GM12801 (cell line): ENCODE measurements around the gene TTC32.

Source experiments
- TF ChIP-seq, protein P1 (sequence below): IDR thresholded peaks from one replicate; pipeline ENCODE4 v1.5.1; 2011; ENCODE audit warnings: control low read depth; ENCODE audit not compliant: insufficient read length; ENCODE audit errors: extremely low read depth

Gene TTC32

DNA sequence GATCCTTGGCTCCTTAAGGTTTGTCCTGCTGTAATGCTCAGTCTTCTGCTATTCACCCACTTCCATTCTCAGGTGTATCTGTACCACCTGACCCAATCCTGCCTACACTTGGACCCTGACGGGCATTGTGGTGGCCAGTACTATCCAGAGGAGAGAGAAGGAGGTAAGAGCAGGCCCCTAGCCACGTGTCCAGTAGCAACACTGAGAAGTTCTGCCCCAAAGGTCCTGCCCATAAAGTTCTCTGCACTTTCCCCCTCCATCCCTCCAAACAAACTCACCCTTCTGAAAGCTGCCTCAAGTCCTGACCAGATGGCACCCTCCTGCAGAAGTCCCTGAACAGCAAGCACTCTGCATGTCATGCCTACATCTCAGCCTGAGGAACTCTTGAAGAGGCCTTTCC is 18.3 kb downstream of the TTC32 start:
- TF ChIP-seq, protein P1, sequence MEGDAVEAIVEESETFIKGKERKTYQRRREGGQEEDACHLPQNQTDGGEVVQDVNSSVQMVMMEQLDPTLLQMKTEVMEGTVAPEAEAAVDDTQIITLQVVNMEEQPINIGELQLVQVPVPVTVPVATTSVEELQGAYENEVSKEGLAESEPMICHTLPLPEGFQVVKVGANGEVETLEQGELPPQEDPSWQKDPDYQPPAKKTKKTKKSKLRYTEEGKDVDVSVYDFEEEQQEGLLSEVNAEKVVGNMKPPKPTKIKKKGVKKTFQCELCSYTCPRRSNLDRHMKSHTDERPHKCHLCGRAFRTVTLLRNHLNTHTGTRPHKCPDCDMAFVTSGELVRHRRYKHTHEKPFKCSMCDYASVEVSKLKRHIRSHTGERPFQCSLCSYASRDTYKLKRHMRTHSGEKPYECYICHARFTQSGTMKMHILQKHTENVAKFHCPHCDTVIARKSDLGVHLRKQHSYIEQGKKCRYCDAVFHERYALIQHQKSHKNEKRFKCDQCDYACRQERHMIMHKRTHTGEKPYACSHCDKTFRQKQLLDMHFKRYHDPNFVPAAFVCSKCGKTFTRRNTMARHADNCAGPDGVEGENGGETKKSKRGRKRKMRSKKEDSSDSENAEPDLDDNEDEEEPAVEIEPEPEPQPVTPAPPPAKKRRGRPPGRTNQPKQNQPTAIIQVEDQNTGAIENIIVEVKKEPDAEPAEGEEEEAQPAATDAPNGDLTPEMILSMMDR: no peak

DNA sequence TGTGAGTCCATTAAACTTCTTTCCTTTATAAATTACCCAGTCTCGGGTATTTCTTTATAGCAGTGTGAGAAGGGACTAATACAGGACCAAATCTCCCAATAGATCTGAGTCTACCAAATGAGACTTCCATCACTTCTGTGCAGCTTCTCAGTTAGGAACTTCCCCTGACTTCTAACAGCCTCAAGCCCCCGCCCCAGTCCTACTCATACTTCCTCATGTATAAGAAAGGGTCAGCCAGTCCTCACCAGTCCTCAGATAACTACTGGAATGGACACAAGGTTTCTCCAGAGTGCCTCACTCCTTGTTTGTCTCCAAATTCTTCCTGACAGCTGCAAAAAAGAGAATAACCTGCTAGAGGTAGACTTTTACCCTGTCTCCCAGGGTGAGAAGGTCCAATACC is 19.5 kb downstream of the TTC32 start:
- TF ChIP-seq, protein P1: no peak

DNA sequence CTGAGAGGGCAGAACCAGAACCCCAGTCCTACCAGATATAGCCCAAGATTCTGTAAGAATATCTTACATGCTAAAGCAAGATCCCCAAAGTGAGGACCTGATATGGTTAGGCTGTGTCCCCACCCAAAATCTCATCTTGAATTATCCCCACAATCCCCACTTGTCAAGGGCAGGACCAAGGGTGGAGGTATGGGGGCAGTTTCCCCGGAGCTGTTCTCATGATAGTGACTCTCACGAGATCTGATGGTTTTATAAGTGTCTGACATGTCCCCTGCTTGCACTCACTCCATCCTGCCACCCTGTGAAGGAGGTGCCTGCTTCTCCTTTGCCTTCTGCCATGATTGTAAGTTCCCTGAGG is 19.9 kb downstream of the TTC32 start:
- TF ChIP-seq, protein P1: no peak

DNA sequence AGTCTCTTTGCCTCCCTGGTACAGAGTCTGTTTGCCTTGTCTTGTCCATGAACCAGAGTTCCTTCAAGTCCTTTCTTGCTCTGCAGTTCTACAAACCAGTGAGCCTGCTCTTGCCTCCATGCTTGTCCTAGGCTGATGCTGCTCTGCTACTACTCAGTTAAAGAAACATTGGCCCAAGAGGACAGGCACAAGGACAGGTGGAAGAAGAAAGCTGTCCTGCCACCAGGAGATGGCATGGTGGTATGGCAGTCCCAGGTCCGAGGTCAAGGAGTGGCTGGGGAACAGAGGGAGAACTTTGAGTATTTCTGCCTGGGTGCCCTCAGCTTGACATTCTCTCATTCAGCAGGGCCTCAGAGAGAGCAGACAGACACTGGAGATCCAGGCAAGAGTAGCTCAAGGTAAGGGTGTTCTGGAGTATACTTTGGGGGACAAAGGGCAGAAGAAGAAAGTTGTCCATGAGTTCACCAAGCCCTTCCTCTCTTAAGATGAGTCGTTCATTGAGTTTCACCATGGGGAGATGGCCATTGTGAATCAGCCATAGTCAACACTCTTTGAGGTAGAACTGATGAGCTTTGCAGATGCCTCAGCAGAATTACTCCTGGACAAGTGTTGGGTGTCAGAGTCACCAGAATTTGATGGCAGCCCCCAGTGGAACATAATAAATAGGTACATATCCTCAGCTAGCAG is 20.4 kb downstream of the TTC32 start:
- TF ChIP-seq, protein P1: no peak

DNA sequence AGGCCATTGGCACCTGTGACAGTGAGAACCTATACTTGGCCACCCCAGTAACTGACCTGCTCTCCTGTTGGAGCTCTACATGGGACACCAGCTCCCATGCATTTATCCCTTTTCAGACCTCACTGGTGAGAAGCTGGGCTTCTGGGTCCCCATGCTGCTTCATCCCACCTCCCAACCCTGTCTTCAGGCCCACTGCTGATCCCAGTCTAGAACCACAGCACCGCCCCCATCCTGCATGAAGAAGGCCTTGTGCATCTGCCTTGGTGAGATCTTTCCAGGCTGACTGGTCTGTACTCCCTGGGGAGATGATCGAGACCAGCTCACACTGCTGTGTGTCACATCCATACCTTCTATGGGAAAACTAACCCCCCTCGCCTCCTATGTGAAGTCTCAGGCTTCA is 22.7 kb downstream of the TTC32 start:
- TF ChIP-seq, protein P1: no peak

DNA sequence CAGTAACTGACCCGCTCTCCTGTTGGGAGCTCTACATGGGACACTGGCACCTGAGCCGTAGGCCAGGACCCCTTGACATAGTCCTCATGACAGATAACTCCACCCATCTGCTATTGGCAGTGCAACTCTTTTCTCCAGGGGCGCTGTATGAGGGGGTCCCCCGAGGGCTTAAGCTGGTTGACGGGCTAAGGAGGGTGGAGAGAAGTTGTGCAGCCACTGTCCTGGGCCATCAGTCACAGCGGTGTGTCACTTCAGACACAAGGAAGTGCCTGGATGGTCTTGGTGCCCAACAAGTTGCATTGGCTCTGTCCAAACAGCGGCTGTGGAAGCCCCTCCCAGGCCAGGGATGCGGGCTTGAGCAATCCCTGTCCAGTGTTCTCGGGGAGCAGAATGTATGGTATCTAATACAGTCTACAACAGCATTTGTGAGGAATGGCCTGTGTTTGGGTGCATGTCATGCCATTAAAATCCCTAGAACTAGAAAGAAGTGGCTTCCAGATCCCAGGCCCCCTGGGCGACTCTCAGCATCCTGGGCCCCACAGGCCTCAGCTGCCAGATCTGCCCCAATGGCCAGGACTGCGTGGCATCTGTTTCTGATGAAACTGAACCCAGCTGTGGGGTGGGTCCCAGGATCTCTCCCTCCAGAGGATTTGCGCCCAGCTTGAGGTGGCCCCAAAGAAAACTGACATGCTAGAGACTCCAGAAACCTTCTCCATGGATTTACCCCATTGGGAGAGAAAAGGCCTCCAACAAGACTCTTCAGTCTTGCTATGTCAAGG is 23.3 kb downstream of the TTC32 start:
- TF ChIP-seq, protein P1: no peak

DNA sequence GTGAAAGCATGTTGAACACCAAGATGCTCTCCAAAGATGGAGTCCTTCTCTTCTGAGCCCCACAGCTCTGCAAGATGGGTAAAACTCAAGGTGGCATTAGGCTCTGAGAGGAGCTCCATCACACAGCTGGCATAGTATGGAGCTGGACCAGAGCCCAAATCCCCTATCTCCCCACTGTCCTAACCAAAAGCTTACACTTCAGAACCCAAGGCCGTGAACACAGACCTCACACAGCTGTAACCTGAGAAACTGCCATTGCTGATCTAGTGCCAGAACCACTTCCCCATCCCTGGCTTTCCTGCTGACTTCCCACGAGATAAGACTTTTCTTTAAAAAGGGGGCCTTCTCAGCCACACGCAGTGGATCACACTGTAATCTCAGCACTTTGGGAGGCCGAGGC is 25.0 kb downstream of the TTC32 start:
- TF ChIP-seq, protein P1: no peak
